Daoy (cell line): ENCODE results near the gene EPN1. TPM values are rescaled to one million over a fixed set of nuclear protein-coding genes. Genes with fewer than 3 reads are reported as not detected.
"Not testable (repeated sequence)": the region's sequence is repeated elsewhere in the genome, so short reads cannot be mapped to it uniquely, and the experiment has no call there.

ENCODE experiments used
- DNase-seq: peaks from one replicate; pipeline ENCODE4 v3.0.0-alpha.2; 2015; ENCODE audit warnings: low read depth
- total RNA-seq: library from RNA; depleted of rRNA; stranded (reverse); fragments of >200 nt; shearing (Covaris generic); gene quantifications from 2 replicates; pipeline ENCODE4 v1.2.3, GENCODE V29; 2014; rRNA removed

The EPN1 gene
- total RNA-seq, 1 experiment from 2014 or later, result 26.6 TPM

DNA sequence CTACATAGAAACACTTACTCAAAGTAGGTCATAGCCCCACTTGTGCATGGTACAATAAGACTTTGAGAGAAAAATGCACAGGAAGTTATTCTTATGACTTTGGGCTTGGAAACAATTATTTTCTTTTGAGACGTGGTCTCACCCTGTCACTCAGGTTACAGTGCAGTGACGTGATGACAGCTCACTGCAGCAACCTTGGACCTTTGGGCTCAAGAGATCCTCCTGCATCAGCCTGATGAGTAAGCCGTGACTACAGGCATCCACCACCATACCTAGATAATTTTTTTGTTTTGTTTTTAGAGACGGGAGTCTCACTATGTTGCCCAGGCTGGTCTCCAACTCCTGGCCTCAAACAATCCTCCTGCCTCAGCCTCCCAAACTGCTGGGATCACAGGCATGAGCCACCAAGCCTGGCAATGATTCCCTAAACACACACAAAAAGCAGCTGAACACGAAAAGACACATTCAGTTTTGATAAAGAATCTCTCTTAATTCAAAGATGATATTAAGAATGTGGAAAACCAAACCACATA lies 45.3 kb downstream of the EPN1 start:
- no peak for DNase-seq

DNA sequence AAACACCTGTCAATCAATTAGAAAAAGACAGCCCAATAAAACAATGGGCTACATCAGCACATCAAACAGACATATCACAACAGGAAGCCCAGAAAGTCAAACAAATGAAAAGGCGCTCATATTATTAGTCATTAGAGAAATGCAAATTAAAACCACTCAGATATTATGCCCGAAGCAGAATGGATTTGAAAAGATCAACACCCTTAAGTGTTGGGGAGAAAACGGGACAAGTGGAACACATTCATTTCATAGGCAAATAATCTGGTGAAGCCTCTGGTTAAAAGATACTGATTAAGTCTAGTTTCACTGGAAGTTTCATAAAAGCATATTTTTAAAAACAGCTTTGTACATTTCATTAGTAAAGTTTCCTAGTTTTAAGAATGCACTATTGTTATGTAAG lies 45.8 kb downstream of the EPN1 start:
- no peak for DNase-seq

DNA sequence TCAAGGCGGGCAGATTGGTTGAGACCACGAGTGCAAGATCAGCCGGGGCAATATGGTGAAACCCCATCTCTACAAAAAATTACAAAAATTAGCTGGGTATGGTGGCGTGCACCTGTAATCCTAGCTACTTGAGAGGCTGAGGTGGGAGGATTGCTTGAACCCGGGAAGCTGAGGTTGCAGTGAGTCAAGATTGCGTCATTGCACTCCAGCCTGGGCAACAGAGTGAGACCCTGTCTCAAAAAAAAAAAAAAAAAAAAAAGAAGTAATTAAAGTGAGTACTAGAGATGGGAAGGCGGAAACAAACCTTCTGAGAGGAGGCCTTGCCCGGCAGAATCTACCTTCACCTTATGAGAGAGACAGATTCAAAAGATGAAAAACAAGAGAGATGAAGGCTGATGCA lies 48.5 kb downstream of the EPN1 start:
- no peak for DNase-seq

DNA sequence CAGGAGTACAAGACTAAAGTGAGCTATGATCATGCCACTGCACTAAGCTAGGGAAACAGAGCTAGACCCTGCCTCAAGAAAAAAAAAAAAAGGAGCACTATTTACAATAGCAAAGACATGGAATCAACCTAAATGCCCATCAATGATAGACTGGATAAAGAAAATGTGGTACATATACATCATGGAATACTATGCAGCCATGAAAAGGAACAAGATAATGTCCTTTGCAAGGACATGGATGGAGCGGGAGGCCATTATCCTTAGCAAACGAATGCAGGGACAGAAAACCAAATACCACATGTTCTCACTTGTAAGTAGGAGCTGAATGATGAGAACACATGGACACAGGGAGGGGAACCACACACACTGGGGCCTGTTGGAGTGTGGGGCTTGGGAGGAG lies 55.4 kb downstream of the EPN1 start:
- not testable (repeated sequence) for DNase-seq

DNA sequence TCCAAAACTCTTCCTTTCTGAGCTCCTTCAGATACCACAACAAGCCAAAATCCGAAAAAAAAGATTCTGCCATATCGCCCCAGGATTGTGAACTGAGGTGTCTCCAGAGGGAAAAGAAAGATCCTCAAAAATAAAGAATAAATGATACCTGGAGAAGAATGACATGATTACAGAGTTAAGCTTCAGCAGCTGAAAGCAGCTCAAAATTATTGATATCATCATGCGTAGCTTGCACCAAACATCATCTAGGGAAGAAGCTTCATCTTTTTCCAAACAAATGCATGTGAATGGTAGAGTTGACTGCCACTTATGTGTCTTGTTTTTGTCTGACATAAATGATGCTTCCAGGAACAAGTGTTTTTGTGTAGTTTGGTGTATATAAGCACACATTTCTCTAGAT lies 63.3 kb downstream of the EPN1 start, which contains the start of gene NLRP9:
Gene NLRP9 (minus strand): TSS at position 101 of the 400 bp plus-strand sequence. CDS start 28 bp downstream, at position 73.
- DNase-seq, result no peak

DNA sequence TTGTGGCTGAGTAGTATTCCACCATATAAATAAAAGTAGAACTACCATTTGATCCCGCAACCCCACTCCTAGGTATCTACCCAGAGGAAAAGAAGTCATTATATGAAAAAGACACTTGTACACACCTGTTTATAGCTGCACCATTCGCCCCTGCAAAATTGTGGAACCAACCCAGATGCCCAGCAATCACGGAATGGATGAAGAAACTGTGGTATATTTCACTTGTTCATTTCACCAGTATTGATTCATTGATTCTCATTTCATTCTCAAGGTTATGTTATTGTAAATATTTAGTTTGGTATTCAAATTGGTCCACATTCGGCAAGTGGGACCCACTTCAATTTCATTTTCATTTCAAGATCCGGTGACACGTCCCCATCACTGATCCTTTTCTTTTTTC lies 75.7 kb downstream of the EPN1 start:
- no peak for DNase-seq

DNA sequence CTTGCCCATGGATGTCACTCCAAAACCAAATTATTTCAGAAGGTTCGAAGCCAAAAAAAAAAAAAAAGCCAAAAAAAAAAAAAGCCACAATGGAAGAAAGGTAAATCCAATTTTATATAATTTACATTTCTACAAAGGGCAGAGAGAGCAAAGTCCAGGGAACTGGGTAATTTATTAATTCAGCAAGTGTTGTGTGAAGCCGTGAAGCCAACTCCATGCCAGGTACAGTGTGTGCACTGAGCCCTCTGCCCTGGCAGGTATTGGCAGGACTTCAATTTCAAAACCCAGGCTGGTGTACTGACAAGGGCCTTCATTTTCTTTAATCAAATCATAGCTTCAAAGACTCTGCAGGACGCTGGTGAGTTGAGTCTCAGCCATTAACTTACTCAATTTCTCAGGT lies 78.4 kb downstream of the EPN1 start:
- no peak for DNase-seq

DNA sequence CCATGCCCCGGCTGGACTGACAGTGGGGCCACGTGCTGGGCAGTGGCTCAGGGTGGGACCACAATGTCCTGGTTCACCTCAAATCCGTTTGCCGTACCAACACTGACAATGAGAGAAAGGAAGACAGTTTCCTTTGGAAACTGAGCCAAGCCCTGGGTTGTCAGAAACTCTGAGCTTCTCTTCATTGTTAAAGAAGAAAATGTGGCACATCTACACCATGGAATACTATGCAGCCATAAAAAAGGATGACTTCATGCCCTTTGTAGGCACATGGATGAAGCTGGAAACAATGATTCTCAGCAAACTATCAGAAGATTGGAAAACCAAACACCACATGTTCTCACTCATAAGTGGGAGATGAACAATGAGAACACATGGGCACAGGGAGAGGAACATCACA lies 81.8 kb downstream of the EPN1 start:
- DNase-seq, result not testable (repeated sequence)

DNA sequence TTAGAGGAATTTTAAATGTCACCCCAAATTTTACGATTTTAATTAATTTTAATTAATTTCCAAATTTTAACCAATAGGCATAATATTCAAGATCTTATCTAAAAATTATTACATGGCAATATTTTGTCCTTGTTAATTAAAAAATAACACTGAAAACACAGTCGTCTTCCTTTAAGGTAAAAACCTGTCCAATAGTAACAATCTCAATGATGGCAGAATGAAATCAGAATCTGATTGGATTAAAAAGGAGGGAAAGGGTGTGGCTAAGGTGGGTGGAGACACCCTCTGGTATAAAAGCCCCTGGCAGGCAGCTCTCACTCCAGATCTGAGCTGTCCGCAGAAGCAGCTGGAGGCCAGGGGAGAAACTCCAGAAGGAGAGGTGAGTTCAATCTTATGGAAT lies 83.8 kb downstream of the EPN1 start, which contains the start of gene RFPL4A:
Gene RFPL4A (plus strand): TSS at position 301 of the 400 bp plus-strand sequence. CDS start 2,704 bp downstream, outside the sequence.
- not testable (repeated sequence) for DNase-seq

Other genes with a start within 250 kb of the EPN1 start
- not detected in 2 replicates for gene SHISA7, start 231.9 kb upstream of the EPN1 start, total RNA-seq
- 134 and 140 TPM in 2 replicates for gene ISOC2, start 213.6 kb upstream of the EPN1 start, total RNA-seq
- not detected in 2 replicates for gene C19orf85, start 210.5 kb upstream of the EPN1 start, total RNA-seq
- 1.7 and 3.4 TPM in 2 replicates for gene ZNF628, start 198.6 kb upstream of the EPN1 start, total RNA-seq
- gene NAT14, start 190.0 kb upstream of the EPN1 start, total RNA-seq, result 22.5 and 23.2 TPM in 2 replicates
- gene SSC5D, start 186.8 kb upstream of the EPN1 start, total RNA-seq, result 1.4 and 2.2 TPM in 2 replicates
- not detected in 2 replicates for gene SBK2, start 138.1 kb upstream of the EPN1 start, total RNA-seq
- gene SBK3, start 129.7 kb upstream of the EPN1 start, total RNA-seq, result not detected in 2 replicates
- gene ZNF579, start 94.4 kb upstream of the EPN1 start, total RNA-seq, result 8.8 and 9.8 TPM in 2 replicates
- gene FIZ1, start 75.7 kb upstream of the EPN1 start, total RNA-seq, result 2.2 and 4.1 TPM in 2 replicates
- gene ZNF524, start 74.9 kb upstream of the EPN1 start, total RNA-seq, result 6.1 and 8.7 TPM in 2 replicates
- gene ZNF865, start 69.6 kb upstream of the EPN1 start, total RNA-seq, result 0.15 and 0.80 TPM in 2 replicates
- 5.8 and 6.1 TPM in 2 replicates for gene ZNF784, start 50.7 kb upstream of the EPN1 start, total RNA-seq
- 1.8 and 2.4 TPM in 2 replicates for gene ZNF580, start 34.2 kb upstream of the EPN1 start, total RNA-seq
- gene ZNF581, start 31.6 kb upstream of the EPN1 start, total RNA-seq, result 10.1 and 15.9 TPM in 2 replicates
- gene CCDC106, start 27.0 kb upstream of the EPN1 start, total RNA-seq, result 8.2 and 8.6 TPM in 2 replicates
- gene U2AF2, start 20.2 kb upstream of the EPN1 start, total RNA-seq, result 218 and 267 TPM in 2 replicates
- not detected in 2 replicates for gene NLRP9, start 63.2 kb downstream of the EPN1 start, total RNA-seq
- gene RFPL4A, start 83.9 kb downstream of the EPN1 start, total RNA-seq, result 64.2 and 89.1 TPM in 2 replicates
- 46.6 and 54.4 TPM in 2 replicates for gene RFPL4AL1, start 93.9 kb downstream of the EPN1 start, total RNA-seq
- gene NLRP11, start 156.8 kb downstream of the EPN1 start, total RNA-seq, result 4.1 and 5.1 TPM in 2 replicates
- gene NLRP4, start 161.3 kb downstream of the EPN1 start, total RNA-seq, result 0.60 and 0.80 TPM in 2 replicates